Measurements from ENCODE around the gene DIABLO. TPM values are rescaled to one million over a fixed set of nuclear protein-coding genes. Genes with fewer than 3 reads are reported as not detected.

The DIABLO gene
- total and polyA plus RNA-seq, 2 donors (not counting 1 experiment from before 2014, with no cell fraction given) = 59.6 to 60.6 TPM

- no peak for DNase-seq (ENCODE audit: low read depth in 2 of 2)
- Histone ChIP-seq H3K27ac (ENCODE audit: insufficient read depth, low read length) (no peak overlapping the region), H3K4me1 (ENCODE audit: control insufficient read depth, extremely low read depth, insufficient read depth, low read length) (no peaks in the 10 kb centered on the region), H3K79me2 (ENCODE audit: control insufficient read depth, insufficient read depth, low read length) (no peaks in the 10 kb centered on the region), H3K27me3 (ENCODE audit: control insufficient read depth, insufficient read depth, low read length) (no peaks in the 10 kb centered on the region), H4K20me1 (ENCODE audit: control insufficient read depth, extremely low read depth, insufficient read depth, low read length) (no peaks in the 10 kb centered on the region), H3K9ac (ENCODE audit: insufficient read depth, low read length) (no peak overlapping the region), H3K4me3 (replicated peaks in 1 of 4; ENCODE audit: control extremely low read depth in 1 of 4, insufficient read depth in 1 of 4, low read depth in 3 of 4, low read length in 4 of 4) (no peak overlapping the region), H3K9me3 (ENCODE audit: control insufficient read depth, insufficient read depth, low read depth, low read length) (no peaks in the 10 kb centered on the region), H3K4me2 (ENCODE audit: extremely low read depth, insufficient read depth, low read length) (no peak overlapping the region), H3K36me3 (ENCODE audit: control insufficient read depth, insufficient read depth, low read length) (no peaks in the 10 kb centered on the region), H2AFZ (ENCODE audit: low read length) (no peak overlapping the region)
- TF ChIP-seq, protein P1, sequence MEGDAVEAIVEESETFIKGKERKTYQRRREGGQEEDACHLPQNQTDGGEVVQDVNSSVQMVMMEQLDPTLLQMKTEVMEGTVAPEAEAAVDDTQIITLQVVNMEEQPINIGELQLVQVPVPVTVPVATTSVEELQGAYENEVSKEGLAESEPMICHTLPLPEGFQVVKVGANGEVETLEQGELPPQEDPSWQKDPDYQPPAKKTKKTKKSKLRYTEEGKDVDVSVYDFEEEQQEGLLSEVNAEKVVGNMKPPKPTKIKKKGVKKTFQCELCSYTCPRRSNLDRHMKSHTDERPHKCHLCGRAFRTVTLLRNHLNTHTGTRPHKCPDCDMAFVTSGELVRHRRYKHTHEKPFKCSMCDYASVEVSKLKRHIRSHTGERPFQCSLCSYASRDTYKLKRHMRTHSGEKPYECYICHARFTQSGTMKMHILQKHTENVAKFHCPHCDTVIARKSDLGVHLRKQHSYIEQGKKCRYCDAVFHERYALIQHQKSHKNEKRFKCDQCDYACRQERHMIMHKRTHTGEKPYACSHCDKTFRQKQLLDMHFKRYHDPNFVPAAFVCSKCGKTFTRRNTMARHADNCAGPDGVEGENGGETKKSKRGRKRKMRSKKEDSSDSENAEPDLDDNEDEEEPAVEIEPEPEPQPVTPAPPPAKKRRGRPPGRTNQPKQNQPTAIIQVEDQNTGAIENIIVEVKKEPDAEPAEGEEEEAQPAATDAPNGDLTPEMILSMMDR (conservative IDR thresholded peaks at IDR 0.05 in 1 of 2, IDR thresholded peaks at IDR 0.05 in 1 of 2; ENCODE audit: low read depth in 1 of 2, low read length in 2 of 2) = no peak
- no peak for TF ChIP-seq EZH2 (IDR thresholded peaks at IDR 0.05; ENCODE audit: low read length, missing control alignments)
Measured at GRCh38 chr12:122162976-122163375, 62.9 kb downstream of the DIABLO start.

GRCh38 chr12:122161682-122162081, 64.2 kb downstream of the DIABLO start:
- no peaks in the 10 kb centered on the region for H3K9me3 ChIP-seq (ENCODE audit: control insufficient read depth, insufficient read depth, low read depth, low read length)

DNA sequence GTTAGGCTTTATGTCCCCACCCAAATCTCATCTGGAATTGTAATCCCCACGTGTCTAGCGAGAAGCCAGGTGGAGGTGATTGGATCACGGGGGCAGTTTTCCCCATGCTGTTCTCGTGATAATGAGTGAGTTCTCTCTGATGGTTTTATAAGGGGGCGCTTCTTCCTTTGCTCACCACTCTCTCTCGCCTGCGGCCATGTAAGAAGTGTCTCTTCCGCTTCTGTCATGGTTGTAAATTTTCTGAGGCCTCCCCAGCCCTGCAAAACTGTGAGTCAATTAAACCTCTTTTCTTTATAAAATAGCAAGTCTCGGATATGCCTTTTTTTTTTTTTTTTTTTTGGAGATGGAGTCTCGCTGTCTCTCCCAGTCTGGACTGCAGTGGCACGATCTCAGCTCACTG, 65.1 kb downstream of the DIABLO start:
- no peaks in the 10 kb centered on the region for H3K9me3 ChIP-seq (ENCODE audit: control insufficient read depth, insufficient read depth, low read depth, low read length)
- TF ChIP-seq EZH2 (IDR thresholded peaks at IDR 0.05; ENCODE audit: low read length, missing control alignments) = no peak
- TF ChIP-seq, protein P1 (conservative IDR thresholded peaks at IDR 0.05 in 1 of 2, IDR thresholded peaks at IDR 0.05 in 1 of 2; ENCODE audit: low read depth in 1 of 2, low read length in 2 of 2) = no peak
- no peak for DNase-seq (ENCODE audit: low read depth in 2 of 2)

More at GRCh38 chr12:122161682-122162081, 64.2 kb downstream of the DIABLO start:
- H3K79me2 ChIP-seq (ENCODE audit: control insufficient read depth, insufficient read depth, low read length) = no peaks in the 10 kb centered on the region
- DNase-seq (ENCODE audit: low read depth in 2 of 2) = no peak
- no peaks in the 10 kb centered on the region for H4K20me1 ChIP-seq (ENCODE audit: control insufficient read depth, extremely low read depth, insufficient read depth, low read length)
- no peaks in the 10 kb centered on the region for H3K4me1 ChIP-seq (ENCODE audit: control insufficient read depth, extremely low read depth, insufficient read depth, low read length)
- H2AFZ ChIP-seq (ENCODE audit: low read length) = no peak overlapping the region
- H3K27me3 ChIP-seq (ENCODE audit: control insufficient read depth, insufficient read depth, low read length) = no peaks in the 10 kb centered on the region
- no peak overlapping the region for H3K4me2 ChIP-seq (ENCODE audit: extremely low read depth, insufficient read depth, low read length)
- no peak overlapping the region for H3K4me3 ChIP-seq (replicated peaks in 1 of 4; ENCODE audit: control extremely low read depth in 1 of 4, insufficient read depth in 1 of 4, low read depth in 3 of 4, low read length in 4 of 4)
- H3K27ac ChIP-seq (ENCODE audit: insufficient read depth, low read length) = no peak overlapping the region
- H3K9ac ChIP-seq (ENCODE audit: insufficient read depth, low read length) = no peak overlapping the region
- no peaks in the 10 kb centered on the region for H3K36me3 ChIP-seq (ENCODE audit: control insufficient read depth, insufficient read depth, low read length)
- TF ChIP-seq, protein P1 (conservative IDR thresholded peaks at IDR 0.05 in 1 of 2, IDR thresholded peaks at IDR 0.05 in 1 of 2; ENCODE audit: low read depth in 1 of 2, low read length in 2 of 2) = no peak
- no peak for TF ChIP-seq EZH2 (IDR thresholded peaks at IDR 0.05; ENCODE audit: low read length, missing control alignments)

More for the DNA sequence above, 65.1 kb downstream of the DIABLO start:
- Histone ChIP-seq H3K4me2 (ENCODE audit: extremely low read depth, insufficient read depth, low read length) (no peak overlapping the region), H3K9ac (ENCODE audit: insufficient read depth, low read length) (no peak overlapping the region), H3K36me3 (ENCODE audit: control insufficient read depth, insufficient read depth, low read length) (no peaks in the 10 kb centered on the region), H3K27ac (ENCODE audit: insufficient read depth, low read length) (no peak overlapping the region), H3K4me3 (replicated peaks in 1 of 4; ENCODE audit: control extremely low read depth in 1 of 4, insufficient read depth in 1 of 4, low read depth in 3 of 4, low read length in 4 of 4) (no peak overlapping the region), H4K20me1 (ENCODE audit: control insufficient read depth, extremely low read depth, insufficient read depth, low read length) (no peaks in the 10 kb centered on the region), H3K27me3 (ENCODE audit: control insufficient read depth, insufficient read depth, low read length) (no peaks in the 10 kb centered on the region), H3K79me2 (ENCODE audit: control insufficient read depth, insufficient read depth, low read length) (no peaks in the 10 kb centered on the region), H2AFZ (ENCODE audit: low read length) (no peak overlapping the region), H3K4me1 (ENCODE audit: control insufficient read depth, extremely low read depth, insufficient read depth, low read length) (no peaks in the 10 kb centered on the region)

Data from fibroblast of lung (primary cell).